HK-2 (cell line): ENCODE measurements around the gene EXOSC7.

Experiments used
- DNase-seq: peaks from one replicate; pipeline ENCODE4 v3.0.0-alpha.2; 2018; ENCODE audit not compliant: unreplicated experiment

Gene EXOSC7

DNA sequence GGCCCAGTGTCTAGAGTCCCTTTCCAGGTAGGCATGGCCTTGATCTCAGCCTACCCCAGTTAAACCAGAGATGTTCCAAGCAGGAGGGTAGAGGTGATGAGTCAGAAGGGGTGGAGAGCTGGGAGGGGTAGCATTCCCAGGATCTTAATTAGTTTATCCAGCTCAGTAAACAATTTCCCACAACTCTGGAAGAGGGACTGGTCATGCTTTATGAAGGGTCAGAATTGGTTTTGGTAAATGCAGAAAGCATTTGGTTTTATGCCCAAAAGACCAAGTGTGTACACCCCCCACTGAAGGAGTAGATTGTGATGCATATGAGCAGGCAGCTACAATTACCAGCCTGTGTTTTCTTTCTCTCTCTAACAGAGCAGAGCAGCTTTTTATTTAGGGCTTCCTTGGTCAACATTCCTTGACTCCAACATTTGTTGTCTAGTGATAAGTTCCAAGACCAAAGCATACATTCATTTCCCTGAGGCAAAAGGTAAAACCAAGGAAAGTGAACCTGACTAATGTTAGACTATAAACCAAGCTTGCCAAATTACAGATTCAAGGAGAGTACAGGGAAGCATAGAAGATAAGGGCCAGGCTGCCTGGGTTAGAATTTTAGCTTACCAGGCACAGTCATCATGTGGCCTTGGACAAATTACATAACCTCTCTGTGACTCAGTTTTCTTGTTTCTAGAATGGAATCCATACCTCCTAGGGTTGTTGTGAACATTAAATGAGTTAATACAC is 17.6 kb downstream of the EXOSC7 start:
- no peak for DNase-seq

DNA sequence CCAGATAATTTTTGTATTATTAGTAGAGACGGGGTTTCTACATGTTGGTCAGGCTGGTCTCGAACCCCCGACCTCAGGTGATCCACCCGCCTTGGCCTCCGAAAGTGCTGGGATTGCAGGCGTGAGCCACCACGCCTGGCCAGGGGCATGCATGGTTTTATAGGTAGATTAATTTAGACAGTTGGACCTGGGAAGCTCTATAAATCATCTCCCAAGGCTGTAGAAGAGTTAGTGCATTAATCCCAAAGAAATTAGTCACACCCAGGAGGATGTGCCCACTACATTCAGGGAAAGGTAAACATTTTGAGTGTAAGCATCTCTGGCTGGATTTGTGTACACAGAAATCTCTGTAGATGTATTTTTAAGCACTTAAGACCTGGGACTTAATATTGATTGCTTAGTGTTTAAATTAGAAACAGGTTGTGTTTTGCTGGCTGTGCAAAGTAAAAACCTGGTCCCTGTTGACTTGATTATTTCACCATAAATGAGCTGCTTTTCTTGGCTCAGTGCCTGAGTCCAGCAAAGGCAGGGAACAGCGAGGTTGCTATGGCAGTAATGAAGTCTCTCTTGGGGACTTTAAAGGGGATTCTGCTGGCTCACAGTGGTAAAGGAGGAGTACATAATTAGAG is 19.2 kb downstream of the EXOSC7 start:
- no peak for DNase-seq

DNA sequence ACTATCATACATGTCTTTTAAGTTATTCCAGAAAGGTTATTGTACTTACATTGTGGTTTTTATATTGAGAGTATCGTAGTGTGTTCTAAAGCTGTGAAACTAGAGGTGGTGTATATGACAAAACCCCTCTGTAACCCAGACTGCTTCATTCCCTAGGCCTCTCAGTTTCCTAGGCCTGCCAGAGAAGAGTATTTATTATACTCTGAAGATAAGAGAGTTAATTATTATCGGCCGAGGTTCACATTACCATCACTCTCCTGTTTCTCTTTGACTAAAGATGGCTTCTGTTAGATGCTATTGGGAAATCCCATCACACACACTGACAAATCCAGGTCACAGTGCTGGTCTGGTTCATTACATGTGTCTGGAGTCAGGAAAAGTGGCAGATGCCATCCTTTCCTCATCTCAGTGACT is 20.5 kb downstream of the EXOSC7 start:
- DNase-seq = no peak

DNA sequence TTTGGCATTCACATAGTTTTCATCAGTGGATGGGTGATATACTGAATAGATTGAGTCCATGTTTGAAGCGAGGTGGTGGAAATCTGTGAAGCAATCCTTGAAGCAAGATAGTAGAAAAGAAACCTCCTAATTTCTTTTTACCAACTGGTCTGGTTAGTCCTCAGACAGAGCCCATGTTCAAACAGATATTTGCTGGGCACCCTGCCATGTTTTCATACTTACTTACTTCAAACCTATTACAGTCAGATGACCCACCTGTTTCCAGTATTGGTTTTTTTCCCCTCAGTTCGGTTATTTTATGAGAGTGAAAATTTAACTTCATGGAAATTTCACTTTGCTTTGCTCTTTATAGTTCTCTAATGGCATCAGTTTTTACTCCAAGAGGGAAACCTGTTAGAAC is 23.7 kb downstream of the EXOSC7 start:
- no peak for DNase-seq

DNA sequence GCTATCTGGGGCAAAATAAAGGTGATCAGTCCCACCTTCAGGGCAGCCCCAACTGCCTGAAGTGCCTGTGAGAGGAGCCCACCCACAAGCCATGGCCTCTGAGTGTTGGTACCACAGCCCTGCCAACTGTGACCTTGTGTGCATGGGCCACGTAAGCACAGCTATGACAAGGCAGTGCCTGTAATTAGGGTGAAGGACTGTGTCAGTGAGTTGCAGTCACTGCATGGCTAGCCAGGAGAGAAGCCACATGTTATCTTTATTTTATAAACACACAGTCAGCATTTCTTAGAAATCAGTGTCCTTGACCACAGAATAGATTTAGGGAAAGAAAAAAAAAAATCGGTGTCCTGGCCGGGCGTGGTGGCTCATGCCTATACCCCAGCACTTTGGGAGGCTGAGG is 24.8 kb downstream of the EXOSC7 start:
- no peak for DNase-seq

DNA sequence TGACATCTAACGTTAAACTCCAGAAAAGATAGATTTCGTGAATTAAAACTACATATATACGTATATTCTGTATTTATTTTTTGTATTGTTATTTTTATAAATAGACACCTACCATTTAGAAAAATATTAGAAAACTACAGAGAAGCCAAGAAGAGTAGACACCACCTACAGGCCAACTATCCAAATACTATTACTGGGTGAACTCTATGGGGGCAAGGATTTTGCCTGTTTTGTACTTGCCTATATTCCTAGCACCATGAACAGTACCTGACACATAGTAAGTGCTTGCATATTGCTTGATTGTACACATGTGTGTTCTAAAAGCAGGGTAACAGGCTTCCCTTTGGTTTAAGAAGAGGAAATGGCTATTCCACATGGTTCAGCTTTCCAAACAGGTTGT is 25.7 kb downstream of the EXOSC7 start:
- DNase-seq = no peak

DNA sequence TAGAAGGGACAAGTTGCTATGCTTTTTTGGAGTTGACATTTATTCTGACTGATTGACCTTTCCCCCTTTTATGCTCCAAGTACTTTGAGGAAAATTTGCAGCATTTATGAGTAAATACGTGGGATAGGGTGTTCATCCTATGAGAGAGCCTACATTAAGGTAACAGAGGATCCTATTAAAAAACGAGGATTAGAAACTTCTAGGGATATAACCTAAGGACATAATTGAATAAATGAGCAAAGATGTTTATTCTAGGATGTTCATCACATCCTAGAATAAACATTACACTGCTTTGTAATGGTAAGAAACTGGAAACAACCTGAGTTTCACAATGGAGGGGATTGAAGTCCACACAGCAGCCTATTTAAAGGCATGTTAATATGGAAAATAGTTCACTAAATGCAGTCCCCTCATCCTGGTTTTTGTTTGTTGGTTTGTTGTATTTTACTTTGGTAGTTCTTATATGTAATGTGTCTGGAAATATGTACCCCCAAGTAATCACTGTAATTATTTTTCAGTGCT is 26.2 kb downstream of the EXOSC7 start:
- DNase-seq = no peak

DNA sequence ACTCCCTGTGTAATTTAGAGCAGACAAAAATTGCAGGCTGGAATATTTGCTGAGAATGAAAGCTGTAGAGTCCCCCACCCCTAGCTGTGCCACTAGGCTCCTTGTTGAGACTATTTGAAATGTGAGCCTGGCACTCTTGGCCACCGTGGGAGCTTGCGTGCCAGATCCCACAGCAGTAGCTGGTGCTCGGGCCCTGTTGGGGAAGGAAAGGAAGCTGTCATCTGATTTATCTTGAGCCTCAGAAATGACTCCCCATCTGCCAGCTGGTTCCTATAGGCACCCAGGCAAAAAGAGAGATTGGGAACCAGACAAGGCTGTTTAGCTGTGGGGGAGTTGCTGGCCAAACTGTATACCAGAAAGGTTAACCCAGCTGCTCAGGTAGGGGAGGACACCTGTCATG is 26.7 kb downstream of the EXOSC7 start:
- DNase-seq = no peak

DNA sequence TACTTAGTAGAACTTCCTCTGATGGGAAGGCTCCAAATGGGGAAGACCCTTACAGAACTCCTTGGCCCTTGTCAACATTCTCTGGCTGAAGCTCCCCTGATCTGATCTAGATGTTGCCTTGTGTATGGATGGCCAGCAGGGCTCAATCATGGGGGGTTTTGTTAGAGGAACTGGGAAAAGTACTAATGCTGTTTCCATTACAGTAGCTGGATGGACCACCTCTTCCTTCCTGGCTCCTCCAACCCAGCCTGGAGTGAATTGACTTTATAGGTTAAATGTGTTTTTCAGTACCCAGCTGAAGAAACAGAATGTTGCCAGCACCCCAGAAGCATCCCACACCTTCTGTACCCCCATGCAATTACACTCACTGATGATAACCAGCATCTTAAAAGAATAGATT is 27.4 kb downstream of the EXOSC7 start:
- DNase-seq = no peak

DNA sequence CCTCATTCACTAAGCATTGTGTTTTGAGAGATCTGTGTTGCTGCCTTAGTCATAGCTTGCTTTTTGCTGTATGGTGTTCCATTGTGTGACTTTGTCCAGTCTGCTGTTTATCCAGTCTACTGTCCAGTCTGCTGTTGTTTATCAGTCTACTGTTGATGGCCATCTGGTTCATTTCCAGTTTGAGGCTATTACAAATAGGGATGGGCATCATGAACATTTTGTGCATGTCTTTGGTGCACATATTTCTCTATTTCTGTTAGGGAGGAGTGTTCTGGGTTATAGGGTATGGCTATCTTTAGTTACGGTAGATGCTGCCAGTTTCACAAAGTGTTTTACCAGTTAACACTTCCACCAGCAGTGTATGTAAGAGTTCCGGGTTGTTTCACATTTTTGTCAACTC is 27.8 kb downstream of the EXOSC7 start:
- DNase-seq = no peak

DNA sequence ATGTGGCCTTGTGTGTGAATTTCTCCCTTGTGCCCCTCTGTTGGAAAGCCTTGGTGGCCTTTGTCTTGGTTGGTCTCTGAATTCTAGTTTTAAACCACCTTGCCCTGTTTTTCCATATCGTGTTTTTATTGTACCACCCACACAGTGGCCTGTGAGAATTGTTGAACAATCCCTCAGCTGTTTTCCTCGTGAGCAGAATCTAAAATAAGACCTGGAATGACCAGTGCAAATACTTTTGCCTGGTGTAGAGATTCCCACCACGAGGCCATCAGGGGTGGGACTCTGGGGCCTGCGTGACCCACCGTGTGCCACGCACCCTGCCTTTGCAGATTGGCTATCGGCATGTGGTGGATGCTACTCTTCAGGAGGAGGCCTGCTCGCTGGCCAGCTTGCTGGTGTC is 31.0 kb downstream of the EXOSC7 start:
- no peak for DNase-seq

DNA sequence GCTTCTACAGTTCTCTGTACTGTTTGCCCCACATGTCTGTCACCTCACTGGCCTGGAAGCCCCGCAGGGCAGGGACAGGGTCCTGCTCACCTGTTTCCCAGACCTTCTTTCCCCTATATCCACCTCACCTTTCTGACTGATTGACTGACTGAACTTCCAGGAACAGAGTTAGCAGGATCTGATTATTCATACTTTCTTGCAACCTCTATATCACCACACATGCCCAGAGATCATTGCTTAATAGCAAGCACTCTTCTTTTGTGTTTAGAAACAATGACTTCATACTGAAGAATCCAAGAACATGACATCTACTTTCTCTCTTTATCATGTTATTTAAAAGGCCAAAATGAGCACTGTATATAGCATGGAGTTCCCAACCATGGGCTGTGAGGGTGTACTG is 32.1 kb downstream of the EXOSC7 start:
- DNase-seq = no peak

DNA sequence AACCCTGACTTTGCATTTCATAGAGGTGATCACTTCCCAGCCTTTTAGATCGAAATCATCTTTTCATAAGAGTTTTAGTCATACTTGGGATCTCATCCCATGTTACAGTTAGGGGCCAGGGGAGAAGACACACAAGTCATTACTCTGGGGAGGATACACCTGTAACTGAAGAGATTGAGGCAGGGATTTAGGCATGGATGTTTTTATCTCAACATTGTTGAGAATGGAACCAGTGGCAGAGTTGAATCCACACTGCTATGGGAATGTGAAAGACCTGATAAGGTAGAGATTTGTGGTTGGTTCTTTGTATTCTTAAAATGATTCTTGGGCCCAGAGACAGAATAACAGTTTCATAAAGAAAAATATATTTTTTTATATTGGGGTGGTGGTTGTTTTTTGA is 33.8 kb downstream of the EXOSC7 start:
- DNase-seq = no peak

DNA sequence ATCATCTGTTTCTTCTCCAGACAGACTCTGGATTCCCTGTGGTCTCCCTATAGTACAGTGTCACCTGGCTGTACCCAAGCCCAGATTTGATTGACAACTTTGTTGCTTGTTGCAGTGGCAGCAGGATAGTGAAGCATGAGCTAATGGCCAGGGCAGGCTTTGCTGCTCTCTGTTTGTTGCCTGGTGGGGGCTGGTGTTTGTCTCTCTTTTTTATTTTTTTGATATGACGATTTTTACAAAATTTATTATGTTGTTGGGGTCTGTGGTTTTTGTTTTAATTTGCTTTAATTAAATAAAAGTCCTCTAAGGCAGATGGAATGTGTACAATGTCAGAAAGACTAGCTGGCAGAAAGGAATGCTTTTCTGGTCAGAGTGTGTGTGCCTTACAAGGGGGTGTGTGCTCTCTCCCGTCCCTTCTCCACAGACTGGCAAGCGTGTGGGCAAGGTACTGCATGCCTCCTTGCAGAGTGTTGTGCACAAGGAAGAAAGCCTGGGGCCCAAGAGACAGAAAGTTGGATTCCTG is 34.8 kb downstream of the EXOSC7 start:
- peak; percentile 59 for DNase-seq

DNA sequence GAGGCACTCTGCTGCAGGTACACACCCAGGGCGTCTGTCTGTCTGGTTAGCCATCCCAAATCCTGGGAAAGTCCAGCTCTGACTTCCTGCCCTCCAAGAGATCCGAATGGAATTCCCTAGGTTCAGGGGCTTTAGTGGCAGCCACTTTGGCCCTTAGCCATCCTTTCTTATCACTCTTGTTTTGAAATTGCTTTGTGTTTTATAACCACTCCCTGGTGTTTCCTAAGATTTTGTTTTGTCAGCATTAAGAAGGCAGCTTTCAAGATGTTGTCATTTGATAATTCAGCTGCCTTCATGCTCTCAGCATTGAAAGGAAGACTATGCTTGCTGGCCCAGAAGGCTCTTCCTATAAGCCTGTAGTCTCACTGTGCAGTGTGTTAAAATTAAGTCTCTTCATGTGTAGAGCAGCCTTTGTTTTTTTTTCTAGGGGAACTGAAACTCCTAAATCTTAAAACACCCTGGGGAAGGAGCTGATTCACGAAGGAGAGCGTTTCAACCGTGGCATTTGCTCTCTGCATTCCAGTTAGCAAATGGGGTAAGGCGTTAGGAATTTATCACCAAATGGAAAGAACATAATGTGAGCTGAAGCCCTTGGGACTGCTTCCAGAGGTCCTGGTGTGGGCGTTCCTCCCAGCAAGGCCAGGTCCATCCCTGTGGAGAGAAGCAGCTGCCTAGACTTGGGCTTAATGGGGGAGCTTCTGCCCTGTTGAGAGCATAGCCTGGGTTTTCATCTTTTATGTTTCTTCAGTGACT is 35.9 kb downstream of the EXOSC7 start:
- DNase-seq = peak; percentile 36

DNA sequence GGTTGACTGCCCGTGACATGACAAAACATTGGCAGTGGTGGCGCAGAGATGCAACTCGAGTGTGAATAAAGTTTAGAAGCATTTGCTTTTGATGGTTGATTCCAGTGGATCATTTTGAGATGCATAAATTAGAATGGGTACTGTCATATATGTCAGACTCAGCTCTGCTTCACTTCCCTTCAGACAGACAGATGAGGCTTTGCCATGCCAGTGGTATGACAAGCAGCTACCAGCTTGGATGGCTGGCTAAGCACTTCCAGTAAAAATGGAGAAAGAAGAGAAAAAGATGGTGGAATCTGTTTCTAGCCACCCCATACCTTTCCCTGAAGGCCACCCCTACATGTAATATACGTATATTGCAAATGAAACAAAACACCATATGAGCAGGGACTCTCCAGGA is 36.5 kb downstream of the EXOSC7 start:
- DNase-seq = no peak

DNA sequence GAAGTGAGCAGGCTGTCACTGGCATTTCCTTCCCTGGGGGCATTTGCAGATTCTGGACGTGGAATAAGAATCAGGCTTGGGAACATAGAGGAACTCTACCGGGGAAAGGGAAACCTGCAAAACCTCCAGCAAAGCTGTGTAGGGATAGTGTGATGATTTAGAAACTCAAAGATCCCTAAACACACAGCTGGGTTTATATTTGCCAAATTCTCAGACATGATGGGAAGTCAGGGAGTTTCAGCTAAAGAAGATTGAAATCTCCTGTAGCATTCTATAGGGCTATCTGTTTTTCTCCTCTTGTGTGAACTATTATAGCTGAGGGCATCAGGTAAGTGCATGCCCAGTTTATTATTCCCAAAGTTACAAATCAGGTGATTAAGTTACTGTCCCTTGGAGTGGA is 40.9 kb downstream of the EXOSC7 start:
- DNase-seq = no peak

DNA sequence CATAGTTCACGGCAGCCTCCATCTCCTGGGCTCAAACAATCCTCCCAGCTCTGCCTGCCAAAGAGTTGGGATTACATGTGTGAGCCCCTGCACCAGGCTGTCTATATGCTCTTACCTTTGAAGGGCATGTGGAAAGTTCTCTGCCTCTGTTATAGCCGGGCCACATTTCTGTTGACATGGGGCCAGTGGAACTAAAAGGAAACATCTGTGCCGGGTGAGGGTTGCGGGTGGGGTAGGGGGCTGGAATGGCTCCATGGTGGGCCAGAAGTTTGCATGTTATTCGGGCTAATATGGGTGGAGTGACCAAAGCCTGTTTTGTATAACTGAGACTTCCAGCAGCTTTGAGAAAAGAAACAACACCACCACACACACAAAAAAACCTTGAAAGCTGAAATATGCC is 41.8 kb downstream of the EXOSC7 start:
- DNase-seq = no peak

DNA sequence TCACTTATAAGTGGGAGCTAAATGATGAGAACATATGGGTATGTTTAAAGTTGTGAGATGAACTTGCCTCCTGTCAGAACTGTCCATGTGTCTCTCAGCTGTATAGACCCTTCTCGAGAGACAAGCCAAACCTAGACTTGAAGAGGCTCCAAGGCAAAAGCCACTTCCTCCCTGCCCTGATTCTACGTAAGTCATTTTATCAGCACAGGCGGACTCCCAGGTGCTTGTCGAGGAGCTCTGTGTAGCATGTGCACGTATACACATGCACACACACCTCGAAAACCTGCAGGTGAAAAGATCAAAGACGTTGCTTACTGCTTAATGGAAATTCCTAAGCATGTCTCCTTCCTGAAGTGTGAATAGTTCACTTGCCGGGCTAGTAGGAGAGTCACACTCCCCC is 44.5 kb downstream of the EXOSC7 start:
- no peak for DNase-seq

DNA sequence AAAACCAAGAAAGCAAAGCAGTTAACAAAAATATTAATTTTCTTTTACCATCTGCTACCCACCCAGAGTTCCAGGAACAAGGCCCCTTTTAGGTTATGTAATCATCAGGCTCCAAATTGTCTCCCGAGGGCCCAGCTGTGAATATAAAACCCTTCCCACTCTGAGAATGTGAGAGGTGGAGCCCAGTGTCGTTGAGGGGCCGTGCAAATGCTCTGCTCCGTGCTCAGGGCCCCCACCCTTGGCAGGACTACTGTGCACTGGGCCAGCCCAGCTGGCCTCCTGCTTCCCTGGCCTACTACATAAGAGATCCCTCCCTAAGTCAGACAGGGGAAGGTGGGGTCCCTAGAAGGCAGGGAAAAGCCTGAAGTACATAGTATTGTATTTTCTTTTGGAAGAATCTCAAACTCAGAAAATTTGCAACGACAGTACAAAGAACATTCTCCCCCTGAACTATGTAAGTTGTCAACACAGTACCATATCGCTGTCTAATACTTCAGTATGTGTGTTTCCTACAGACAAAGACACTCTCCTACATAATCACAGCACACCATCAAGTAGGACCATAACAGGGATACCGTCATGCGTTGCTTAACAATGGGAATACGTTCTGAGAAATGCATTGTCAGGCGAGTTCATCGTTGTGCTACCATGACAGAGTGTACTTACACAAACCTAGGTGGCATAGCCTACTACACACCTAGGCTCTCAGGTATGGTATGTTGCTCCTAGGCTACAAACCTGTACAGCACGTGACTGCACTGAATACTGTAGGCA is 45.7 kb downstream of the EXOSC7 start:
- no peak for DNase-seq

DNA sequence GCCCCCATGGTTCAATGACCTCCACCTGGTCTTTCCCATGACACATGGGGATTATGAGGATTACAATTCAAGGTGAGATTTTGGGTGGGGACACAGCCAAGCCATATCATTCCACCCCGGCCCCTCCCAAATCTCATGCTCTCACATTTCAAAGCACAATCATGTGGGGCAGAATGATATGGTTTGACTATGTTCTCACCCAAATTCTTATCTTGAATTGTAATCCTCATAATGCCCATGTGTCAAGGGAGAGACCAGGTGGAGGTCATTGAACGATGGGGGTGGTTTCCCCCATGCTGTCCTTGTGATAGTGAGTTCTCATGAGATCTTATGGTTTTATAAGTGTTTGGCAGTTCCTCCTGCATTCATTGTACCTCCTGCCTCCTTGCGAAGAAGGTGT is 47.6 kb downstream of the EXOSC7 start:
- DNase-seq = no peak
